Naive thymus-derived CD4-positive, alpha-beta T cell (primary cell): ENCODE results near the gene GANAB. TPM values are rescaled to one million over a fixed set of nuclear protein-coding genes. Genes with fewer than 3 reads are reported as not detected.

Experiments used
- ATAC-seq: fragments of 150-1000 bp; cut with Tn5 transposase; 2 replicates; pipeline ENCODE4 v1.10.0; 2021; ENCODE audit warnings: mild to moderate bottlenecking, moderate library complexity
- CTCF ChIA-PET: fragments of 350-600 bp; sonication (Branson Sonifier 250); formaldehyde crosslinking; loops from one replicate; lab custom pipeline; 2021; ENCODE audit warnings: antibody characterized with exemption; lab: Charles Lee
- POLR2A ChIA-PET: fragments of 350-600 bp; sonication (Branson Sonifier 250); formaldehyde crosslinking; loops from one replicate; lab custom pipeline; 2021; ENCODE audit warnings: antibody characterized with exemption, inconsistent platforms; lab: Charles Lee
- DNase-seq, 9 donors: peaks; one replicate each; pipeline versions ENCODE4 v3.0.0 to v3.0.0-alpha.2; 2020 to 2022; ENCODE audit warnings: mixed read lengths in 1 of 9
- H3K27ac ChIP-seq: one replicate; pipeline ENCODE4 v1.7.0; 2013; ENCODE audit warnings: mild to moderate bottlenecking, low read depth, low read length, moderate library complexity
- H3K27me3 ChIP-seq, 2 donors: one replicate each; pipeline ENCODE4 v1.7.0; 2013; ENCODE audit warnings: low read length in 2 of 2, mild to moderate bottlenecking in 2 of 2, moderate library complexity in 2 of 2; ENCODE audit not compliant: control insufficient read depth in 2 of 2, insufficient read depth in 2 of 2
- H3K36me3 ChIP-seq, 3 experiments: 1 replicate in 2 of 3; 2 replicates in 1 of 3; pipeline ENCODE4 v1.7.0; 2013; ENCODE audit warnings: low read length in 3 of 3, mild to moderate bottlenecking in 3 of 3, moderate library complexity in 1 of 3; ENCODE audit not compliant: insufficient read depth in 3 of 3, control insufficient read depth in 2 of 3
- H3K4me1 ChIP-seq, 2 donors: one replicate each; pipeline ENCODE4 v1.7.0; 2013; ENCODE audit warnings: low read length in 2 of 2, mild to moderate bottlenecking in 2 of 2, moderate library complexity in 1 of 2; ENCODE audit not compliant: control insufficient read depth in 2 of 2, insufficient read depth in 2 of 2
- H3K4me3 ChIP-seq: 2 replicates; pipeline ENCODE4 v1.7.0; 2013; ENCODE audit warnings: mild to moderate bottlenecking, low read length
- H3K9me3 ChIP-seq, 3 experiments: 1 replicate in 2 of 3; 2 replicates in 1 of 3; pipeline ENCODE4 v1.7.0; 2013; ENCODE audit warnings: low read length in 3 of 3; ENCODE audit not compliant: control insufficient read depth in 2 of 3
- H3K27ac Mint-ChIP-seq, 9 donors: one replicate each; pipeline ENCODE4 v1.8.0; 2020 to 2022; ENCODE audit warnings: mixed read lengths in 9 of 9, mild to moderate bottlenecking in 8 of 9, moderate library complexity in 5 of 9, inconsistent platforms in 2 of 9
- H3K27me3 Mint-ChIP-seq, 5 donors: one replicate each; pipeline ENCODE4 v1.8.0; 2021 to 2022; ENCODE audit warnings: mixed read lengths in 5 of 5, mild to moderate bottlenecking in 1 of 5
- H3K36me3 Mint-ChIP-seq, 5 donors: one replicate each; pipeline ENCODE4 v1.8.0; 2020 to 2022; ENCODE audit warnings: mixed read lengths in 5 of 5, mild to moderate bottlenecking in 3 of 5, inconsistent platforms in 1 of 5
- H3K4me1 Mint-ChIP-seq, 7 donors: one replicate each; pipeline ENCODE4 v1.8.0; 2020 to 2022; ENCODE audit warnings: mixed read lengths in 7 of 7, mild to moderate bottlenecking in 3 of 7, inconsistent platforms in 1 of 7
- H3K4me3 Mint-ChIP-seq, 10 donors: one replicate each; pipeline ENCODE4 v1.8.0; 2020 to 2022; ENCODE audit warnings: mild to moderate bottlenecking in 10 of 10, mixed read lengths in 10 of 10, moderate library complexity in 6 of 10, inconsistent platforms in 2 of 10
- H3K9me3 Mint-ChIP-seq, 11 donors: one replicate each; pipeline ENCODE4 v1.8.0; 2020 to 2022; ENCODE audit warnings: mixed read lengths in 11 of 11, mild to moderate bottlenecking in 4 of 11, inconsistent platforms in 1 of 11, moderate library complexity in 1 of 11
- intact Hi-C, 2 donors: fragments of 100-400 bp; cut with micrococcal nuclease; formaldehyde crosslinking; loops; one replicate each; pipeline ENCODE4 v1.15.1; 2023
- polyA plus RNA-seq, 2 donors: library from polyadenylated mRNA; unstranded; fragments of 300-500 nt; fragmentation: Illumina TruSeq; gene quantifications; one replicate each; pipeline ENCODE4 v1.2.3, GENCODE V29; 2021
- total RNA-seq, 6 experiments: library from RNA in 5 of 6; stranded (reverse) in 5 of 6; gene quantifications; 1 replicate in 5 of 6; 2 replicates in 1 of 6; pipeline ENCODE4 v1.2.3 and lab custom pipeline; 2021 to 2026

GANAB gene
- total and polyA plus RNA-seq, 7 experiments from 2014 or later = 157 to 313 (median 217) TPM

DNA sequence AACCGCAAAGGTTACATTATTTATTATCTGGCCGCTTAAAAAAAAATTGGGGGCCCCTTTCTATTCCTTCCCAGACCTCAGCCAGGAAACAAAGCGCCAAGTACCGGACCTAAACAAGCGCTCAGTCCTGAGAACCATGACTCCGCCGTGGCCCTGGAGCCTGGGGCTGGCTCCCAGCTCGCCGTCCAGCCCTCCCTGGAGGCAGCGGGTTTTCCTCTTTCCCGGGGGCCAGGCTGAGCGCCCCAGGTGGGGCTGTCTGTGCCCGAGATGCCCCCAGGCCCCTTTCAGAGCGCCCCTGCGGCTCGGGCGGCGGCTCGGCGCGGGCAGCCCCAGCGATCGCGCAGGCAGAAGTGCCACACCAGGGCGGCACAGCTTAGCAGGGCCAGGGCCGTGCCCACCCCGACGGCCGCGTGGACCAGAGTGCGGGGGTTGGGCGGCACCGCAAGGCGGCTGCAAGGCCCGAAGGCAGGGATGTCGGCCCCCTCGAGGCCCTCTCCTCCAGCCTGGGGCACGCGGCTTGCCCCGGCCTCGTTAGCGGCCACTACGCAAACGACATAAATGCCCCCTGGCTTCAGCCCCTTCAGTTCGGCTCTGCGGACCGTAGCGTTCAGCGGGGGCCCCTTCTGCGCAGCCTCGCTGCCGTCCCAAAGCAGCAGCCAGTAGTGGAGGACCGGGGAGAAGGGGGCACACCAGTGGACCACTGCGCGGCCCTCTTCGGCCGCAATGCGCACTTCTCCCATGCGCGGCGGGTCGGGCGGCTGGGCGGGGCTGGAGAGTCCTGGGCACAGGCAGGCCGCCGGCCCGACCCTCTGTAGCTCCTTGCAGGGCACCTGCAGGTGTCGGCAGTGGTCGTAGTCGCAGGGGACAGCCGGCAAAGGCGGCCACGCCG, 41.3 kb upstream of the GANAB start:
- no peak overlapping the region for H3K27ac Mint-ChIP-seq
- ChIA-PET CTCF (interaction anchor here (0.7 kb wide), 1 partner anchor 11 kb away, joined by 3 read pairs; no protein-coding TSS in a partner anchor), POLR2A (interaction anchor here (0.6 to 1.6 kb wide), 10 partner anchors 11 to 97 kb away, joined by 3 to 6 read pairs (median 3); partner anchors contain the start of genes C11orf98, CSKMT, LBHD1 and TUT1)
- Histone ChIP-seq H3K4me1 (no peaks in the 10 kb centered on the region), H3K27me3 (no peaks in the 10 kb centered on the region), H3K9me3 (no peaks in the 10 kb centered on the region), H3K36me3 (peaks cover 0 to 30% (median 0%) of the 10 kb centered on the region in 3 experiments), H3K27ac (no peak overlapping the region), H3K4me3 (no peak overlapping the region)
- H3K4me3 Mint-ChIP-seq = no peak overlapping the region
- no peak for DNase-seq
- H3K9me3 Mint-ChIP-seq = no peaks in the 10 kb centered on the region
- H3K27me3 Mint-ChIP-seq = peaks cover 6 to 13% (median 10%) of the 10 kb centered on the region in 5 donors
- H3K36me3 Mint-ChIP-seq = peaks cover 0 to 20% (median 11%) of the 10 kb centered on the region in 5 donors
- no peaks in the 10 kb centered on the region for H3K4me1 Mint-ChIP-seq
- no peak for ATAC-seq
- intact Hi-C loops = no loop called here

DNA sequence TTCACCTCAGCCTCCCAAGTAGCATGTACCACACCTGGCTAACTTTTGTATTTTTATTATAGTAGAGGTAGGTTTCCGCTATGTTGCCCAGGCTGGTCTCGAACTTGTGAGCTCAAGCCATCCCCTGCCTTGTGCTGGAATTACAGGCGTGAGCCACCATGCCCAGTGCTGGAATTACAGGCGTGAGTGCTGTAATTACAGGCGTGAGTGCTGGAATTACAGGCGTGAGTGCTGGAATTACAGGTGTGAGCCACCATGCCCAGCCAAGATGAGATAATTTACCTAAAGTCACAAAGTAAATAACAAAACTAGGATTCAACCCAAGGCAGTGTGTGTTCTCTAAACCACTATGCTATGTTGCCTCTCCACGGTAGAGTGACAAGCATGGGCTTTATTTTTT, 36.1 kb upstream of the GANAB start:
- H3K36me3 ChIP-seq = peaks cover 0 to 9% (median 3%) of the 10 kb centered on the region in 3 experiments
- Mint-ChIP-seq H3K27me3 (peaks cover 0 to 6% (median 4%) of the 10 kb centered on the region in 5 donors), H3K4me3 (no peak overlapping the region), H3K36me3 (peaks cover 0 to 6% (median 5%) of the 10 kb centered on the region in 5 donors), H3K9me3 (no peaks in the 10 kb centered on the region), H3K27ac (no peak overlapping the region), H3K4me1 (peaks cover 10 to 25% (median 21%) of the 10 kb centered on the region in 7 donors)
- ATAC-seq (no peak), DNase-seq (no peak)
- no peaks in the 10 kb centered on the region for H3K9me3 ChIP-seq
- H3K27me3 ChIP-seq = no peaks in the 10 kb centered on the region
- intact Hi-C loops = no loop called here
- POLR2A ChIA-PET = no interaction called here
- no peak overlapping the region for H3K27ac ChIP-seq
- CTCF ChIA-PET = no interaction called here
- peaks cover 9 to 13% of the 10 kb centered on the region in 2 donors for H3K4me1 ChIP-seq
- H3K4me3 ChIP-seq = no peak overlapping the region

DNA sequence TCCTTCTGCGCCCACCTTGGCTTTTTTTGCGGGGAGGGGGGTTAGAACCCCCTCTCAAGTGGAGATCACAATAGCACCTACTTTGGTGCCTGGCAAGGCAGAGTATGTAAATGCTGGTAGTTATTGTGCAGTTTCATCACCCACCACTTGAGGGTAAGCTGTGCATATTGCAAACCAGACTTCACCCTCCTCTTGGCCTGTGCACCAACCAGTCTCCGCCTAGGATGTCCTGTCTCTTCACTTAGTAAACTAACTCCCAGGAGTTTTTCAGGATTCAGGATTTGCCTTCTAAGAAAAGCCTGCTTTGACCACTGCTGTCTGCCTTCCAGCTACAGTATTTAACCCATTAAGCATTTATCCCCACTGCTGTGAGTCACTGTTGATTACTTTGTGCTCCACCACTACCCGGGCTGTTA, 34.4 kb upstream of the GANAB start:
- Histone ChIP-seq H3K9me3 (no peaks in the 10 kb centered on the region), H3K4me1 (peaks cover 13 to 15% of the 10 kb centered on the region in 2 donors), H3K4me3 (no peak overlapping the region), H3K27ac (peak overlapping the region; percentile 24), H3K36me3 (peaks cover 0 to 24% (median 3%) of the 10 kb centered on the region in 3 experiments), H3K27me3 (no peaks in the 10 kb centered on the region)
- intact Hi-C loops = loop anchor here (1.0 to 2.0 kb wide), 3 partner anchors 13 to 344 kb away; no protein-coding TSS in a partner anchor
- ChIA-PET CTCF (interaction anchor here (0.7 to 2.4 kb wide), 13 partner anchors 9 to 173 kb away, joined by 3 to 24 read pairs (median 4); partner anchors contain the start of genes BSCL2, CSKMT, GNG3 and LBHD1), POLR2A (interaction anchor here (0.8 to 9.2 kb wide), 18 partner anchors 9 to 201 kb away, joined by 3 to 157 read pairs (median 4); partner anchors contain the start of genes B3GAT3, C11orf98, CSKMT and INTS5)
- peak in 7 of 9 donors; percentile 44 to 64 (median 55) for DNase-seq
- peak; percentile 76 for ATAC-seq
- Mint-ChIP-seq H3K9me3 (no peaks in the 10 kb centered on the region), H3K27me3 (no peaks in the 10 kb centered on the region), H3K4me1 (peaks cover 15 to 35% (median 32%) of the 10 kb centered on the region in 7 donors), H3K27ac (peak overlapping the region; percentile 73 to 92 (median 84)), H3K4me3 (peak overlapping the region; percentile 51 to 89 (median 78)), H3K36me3 (peaks cover 0 to 16% (median 6%) of the 10 kb centered on the region in 5 donors)

GRCh38 chr11:62678770-62679696, 32.6 kb upstream of the GANAB start, which contains the start of gene UBXN1:
UBXN1 (minus strand) TSS chr11:62679073; CDS start chr11:62678923, 150 bp downstream.
- intact Hi-C loops = loop anchor here (1.0 to 10.0 kb wide), 11 partner anchors 8 to 254 kb away; partner anchors contain the start of genes HNRNPUL2 (in 2 of the 2), INTS5 (in 2 of the 2), TUT1 (in 2 of the 2) and UQCC3 (in 2 of the 2)
- H3K27ac ChIP-seq = peak within 1 kb of the TSS; percentile 98
- DNase-seq (peak; percentile 63 to 84 (median 81)), ATAC-seq (peak; percentile 91)
- H3K9me3 ChIP-seq = no peaks in the 10 kb centered on the region
- H3K36me3 ChIP-seq = peaks cover 0 to 29% (median 3%) of the 10 kb centered on the region in 3 experiments
- no peaks in the 10 kb centered on the region for H3K9me3 Mint-ChIP-seq
- no peaks in the 10 kb centered on the region for H3K27me3 Mint-ChIP-seq
- ChIA-PET POLR2A (interaction anchor here (0.6 to 9.2 kb wide), 14 partner anchors 11 to 201 kb away, joined by 3 to 157 read pairs (median 5); partner anchors contain the start of genes C11orf98, CSKMT, INTS5 and LBHD1), CTCF (interaction anchor here (0.6 to 2.4 kb wide), 5 partner anchors 16 to 182 kb away, joined by 3 to 24 read pairs (median 7); partner anchors contain the start of genes STX5 and TUT1)
- H3K4me3 Mint-ChIP-seq = peak within 1 kb of the TSS; percentile 86 to 93 (median 90)
- peaks cover 19 to 41% (median 37%) of the 10 kb centered on the region in 7 donors for H3K4me1 Mint-ChIP-seq
- peaks cover 13 to 15% of the 10 kb centered on the region in 2 donors for H3K4me1 ChIP-seq
- H3K27ac Mint-ChIP-seq = peak within 1 kb of the TSS; percentile 88 to 98 (median 94)
- peaks cover 4 to 21% (median 10%) of the 10 kb centered on the region in 5 donors for H3K36me3 Mint-ChIP-seq
- H3K27me3 ChIP-seq = no peaks in the 10 kb centered on the region
- H3K4me3 ChIP-seq = peak within 1 kb of the TSS; percentile 87

- POLR2A ChIA-PET = interaction anchor here (1.6 to 9.2 kb wide), 3 partner anchors 10 to 87 kb away, joined by 5 to 157 read pairs (median 10); partner anchors contain the start of genes C11orf98, CSKMT, LBHD1 and TUT1
- peaks cover 13 to 15% of the 10 kb centered on the region in 2 donors for H3K4me1 ChIP-seq
- H3K4me3 ChIP-seq = peak overlapping the region; percentile 87
- H3K27me3 Mint-ChIP-seq = no peaks in the 10 kb centered on the region
- no peaks in the 10 kb centered on the region for H3K27me3 ChIP-seq
- peaks cover 4 to 21% (median 10%) of the 10 kb centered on the region in 5 donors for H3K36me3 Mint-ChIP-seq
- peak overlapping the region; percentile 88 to 98 (median 94) for H3K27ac Mint-ChIP-seq
- ATAC-seq = no peak
- intact Hi-C loops = loop anchor here (2.0 to 10.0 kb wide), 3 partner anchors 26 to 254 kb away; partner anchors contain the start of genes HNRNPUL2 (in 1 of the 2) and INTS5 (in 1 of the 2)
- no peaks in the 10 kb centered on the region for H3K9me3 ChIP-seq
- H3K36me3 ChIP-seq = peaks cover 0 to 35% (median 3%) of the 10 kb centered on the region in 3 experiments
- H3K4me3 Mint-ChIP-seq = peak overlapping the region; percentile 86 to 93 (median 90)
- no peaks in the 10 kb centered on the region for H3K9me3 Mint-ChIP-seq
- CTCF ChIA-PET = interaction anchor here (0.6 kb wide), 1 partner anchor 153 kb away, joined by 3 read pairs; the partner anchor contains the start of gene STX5
- no peak for DNase-seq
- peaks cover 21 to 44% (median 37%) of the 10 kb centered on the region in 7 donors for H3K4me1 Mint-ChIP-seq
- H3K27ac ChIP-seq = peak overlapping the region; percentile 98
Measured at GRCh38 chr11:62678433-62678769, 32.0 kb upstream of the GANAB start.
